GM12875 (cell line): ENCODE measurements around the gene FUT8.

ENCODE experiments used
- H3K4me3 ChIP-seq: one replicate; pipeline ENCODE4 v1.5.1; 2011; ENCODE audit warnings: low read depth, low read length, control low read depth
- TF ChIP-seq, protein P1 (sequence below): IDR thresholded peaks from 2 replicates; pipeline ENCODE4 v1.5.1; 2011; ENCODE audit warnings: low read depth, mild to moderate bottlenecking, control low read depth, inconsistent platforms, low read length, moderate library complexity, borderline replicate concordance; ENCODE audit not compliant: insufficient read depth

Gene FUT8

DNA sequence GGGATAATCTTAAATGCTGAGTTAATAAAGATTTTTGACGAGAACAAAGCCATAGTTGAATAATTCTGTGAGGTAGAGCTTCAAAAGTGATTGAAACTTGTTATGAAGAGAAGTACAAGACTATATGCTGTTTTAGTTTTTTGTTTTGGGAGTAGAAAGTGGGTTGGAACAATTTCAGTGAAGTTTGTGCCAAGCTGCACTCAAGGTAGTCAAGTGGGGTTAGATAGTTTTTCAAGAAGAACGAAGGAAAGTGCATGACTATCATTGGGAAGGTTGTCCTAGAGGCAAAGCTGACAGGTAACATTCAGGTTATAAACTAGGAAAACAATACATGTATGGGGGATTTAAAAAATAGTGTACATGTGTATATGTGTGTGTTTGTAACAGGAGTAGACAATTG, 16.2 kb downstream of the FUT8 start:
- no peak overlapping the region for H3K4me3 ChIP-seq
- TF ChIP-seq, protein P1, sequence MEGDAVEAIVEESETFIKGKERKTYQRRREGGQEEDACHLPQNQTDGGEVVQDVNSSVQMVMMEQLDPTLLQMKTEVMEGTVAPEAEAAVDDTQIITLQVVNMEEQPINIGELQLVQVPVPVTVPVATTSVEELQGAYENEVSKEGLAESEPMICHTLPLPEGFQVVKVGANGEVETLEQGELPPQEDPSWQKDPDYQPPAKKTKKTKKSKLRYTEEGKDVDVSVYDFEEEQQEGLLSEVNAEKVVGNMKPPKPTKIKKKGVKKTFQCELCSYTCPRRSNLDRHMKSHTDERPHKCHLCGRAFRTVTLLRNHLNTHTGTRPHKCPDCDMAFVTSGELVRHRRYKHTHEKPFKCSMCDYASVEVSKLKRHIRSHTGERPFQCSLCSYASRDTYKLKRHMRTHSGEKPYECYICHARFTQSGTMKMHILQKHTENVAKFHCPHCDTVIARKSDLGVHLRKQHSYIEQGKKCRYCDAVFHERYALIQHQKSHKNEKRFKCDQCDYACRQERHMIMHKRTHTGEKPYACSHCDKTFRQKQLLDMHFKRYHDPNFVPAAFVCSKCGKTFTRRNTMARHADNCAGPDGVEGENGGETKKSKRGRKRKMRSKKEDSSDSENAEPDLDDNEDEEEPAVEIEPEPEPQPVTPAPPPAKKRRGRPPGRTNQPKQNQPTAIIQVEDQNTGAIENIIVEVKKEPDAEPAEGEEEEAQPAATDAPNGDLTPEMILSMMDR, result no peak

GRCh38 chr14:65429757-65430156, 17.2 kb downstream of the FUT8 start:
- TF ChIP-seq, protein P1, result no peak
- no peak overlapping the region for H3K4me3 ChIP-seq

DNA sequence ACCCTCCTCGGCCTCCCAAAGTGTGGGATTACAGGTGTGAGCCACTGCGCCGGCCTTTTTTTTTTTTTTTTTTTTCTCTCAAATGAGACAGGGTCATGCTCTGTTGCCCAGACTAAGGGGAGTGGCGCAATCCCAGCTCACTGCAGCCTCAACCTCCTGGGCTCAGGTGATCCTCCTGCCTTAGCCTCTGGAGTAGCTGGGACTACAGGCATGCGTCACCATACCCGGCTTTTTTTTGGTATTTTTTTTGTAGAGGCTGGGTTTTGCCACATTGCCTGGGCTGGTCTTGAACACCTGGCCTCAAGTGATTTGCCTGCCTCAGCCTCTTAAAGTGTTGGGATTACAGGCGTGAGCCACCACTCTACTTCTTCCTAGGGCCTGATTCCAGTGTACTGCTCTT, 18.7 kb downstream of the FUT8 start:
- TF ChIP-seq, protein P1, result no peak
- H3K4me3 ChIP-seq, result no peak overlapping the region

DNA sequence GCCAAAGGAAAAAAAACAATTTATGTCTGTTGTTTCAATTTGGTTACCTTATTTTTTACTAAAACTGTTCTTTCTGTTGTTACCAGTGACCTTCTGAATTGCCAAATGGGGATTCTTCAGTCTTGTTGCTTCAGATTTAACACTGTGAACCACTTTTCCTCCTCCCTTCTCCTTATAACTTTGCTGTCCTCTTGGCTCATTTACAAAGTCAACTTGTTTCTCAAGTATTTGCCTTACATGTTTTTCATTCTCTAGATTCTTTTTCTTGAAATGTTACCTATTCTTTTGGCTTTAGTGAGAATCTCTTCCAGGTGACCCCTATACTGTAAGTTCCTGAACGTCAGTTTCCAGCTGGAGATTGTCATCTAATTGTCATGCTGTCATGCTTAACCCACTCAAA, 19.4 kb downstream of the FUT8 start:
- TF ChIP-seq, protein P1, result no peak
- no peak overlapping the region for H3K4me3 ChIP-seq

- no peak overlapping the region for H3K4me3 ChIP-seq
- TF ChIP-seq, protein P1, result no peak
Measured at GRCh38 chr14:65432361-65432948, 19.9 kb downstream of the FUT8 start.

DNA sequence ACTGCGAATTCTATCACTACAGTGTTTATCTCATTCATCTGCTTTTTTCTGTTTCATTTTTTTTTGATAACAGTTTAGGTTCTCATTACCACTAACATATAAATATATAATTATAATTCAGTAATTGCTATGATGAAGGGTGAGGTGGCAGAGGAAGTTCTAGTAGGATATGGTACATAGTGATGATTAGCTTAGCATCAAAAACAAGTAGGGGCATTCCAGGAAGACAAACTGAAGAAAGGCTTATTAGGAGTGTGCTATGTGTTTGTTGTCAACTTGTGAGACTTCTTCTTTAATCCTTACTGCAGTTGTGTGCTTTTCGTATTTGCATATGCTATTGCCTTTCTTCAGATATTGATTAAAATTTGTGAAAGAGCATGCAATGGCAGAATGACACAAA, 20.6 kb downstream of the FUT8 start:
- H3K4me3 ChIP-seq, result no peak overlapping the region
- TF ChIP-seq, protein P1, result no peak

- H3K4me3 ChIP-seq, result no peak overlapping the region
- TF ChIP-seq, protein P1, result no peak
Measured at GRCh38 chr14:65433646-65434045, 21.1 kb downstream of the FUT8 start.
